HepG2 (cell line): ENCODE results near the gene MEG3. TPM values are rescaled to one million over a fixed set of nuclear protein-coding genes. Genes with fewer than 3 reads are reported as not detected.

ENCODE experiments used
- TEAD2 ChIP-seq: sonication (generic); formaldehyde crosslinking; IDR thresholded peaks from 2 replicates; pipeline ENCODE4 v1.9.0; 2021; ENCODE audit warnings: missing genetic modification reagents
- polyA plus RNA-seq, 8 experiments: library from polyadenylated mRNA; depleted of rRNA in 3 of 8; stranded (reverse) in 7 of 8; unstranded in 1 of 8; fragments of >200 nt; fragmentation: Illumina TruSeq in 4 of 8; extraction: Trizol in 4 of 8; gene quantifications; 2 replicates each; pipeline versions ENCODE4 v1.2.1 to v1.2.3, GENCODE V29; 2011 to 2016; ENCODE audit warnings: low read depth in 4 of 8, missing spikeins in 1 of 8, mixed read lengths in 1 of 8; ENCODE audit not compliant: insufficient read depth in 1 of 8
- total RNA-seq, 5 experiments: library from RNA; depleted of rRNA; stranded (reverse); fragments of >200 nt; fragmentation: Illumina TruSeq; extraction: Trizol; gene quantifications; 2 replicates each; pipeline ENCODE4 v1.2.3, GENCODE V29; 2016; ENCODE audit warnings: low read depth in 1 of 5
- TF ChIP-seq, protein P1 (sequence below): IDR thresholded peaks from 2 replicates; pipeline ENCODE4 v1.6.1; 2016; ENCODE audit warnings: low read depth, missing genetic modification reagents, missing compliant biosample characterization
- TF ChIP-seq, protein P2 (sequence below): sonication (generic); formaldehyde crosslinking; conservative IDR thresholded peaks from 2 replicates; pipeline ENCODE4 v1.5.0; 2020; ENCODE audit warnings: missing genetic modification reagents

The MEG3 gene
- total and polyA plus RNA-seq, 2 of the 13 experiments (the other 11 are each of a cell fraction or from before 2014, with no cell fraction given): 0.17 TPM; not detected in 1

DNA sequence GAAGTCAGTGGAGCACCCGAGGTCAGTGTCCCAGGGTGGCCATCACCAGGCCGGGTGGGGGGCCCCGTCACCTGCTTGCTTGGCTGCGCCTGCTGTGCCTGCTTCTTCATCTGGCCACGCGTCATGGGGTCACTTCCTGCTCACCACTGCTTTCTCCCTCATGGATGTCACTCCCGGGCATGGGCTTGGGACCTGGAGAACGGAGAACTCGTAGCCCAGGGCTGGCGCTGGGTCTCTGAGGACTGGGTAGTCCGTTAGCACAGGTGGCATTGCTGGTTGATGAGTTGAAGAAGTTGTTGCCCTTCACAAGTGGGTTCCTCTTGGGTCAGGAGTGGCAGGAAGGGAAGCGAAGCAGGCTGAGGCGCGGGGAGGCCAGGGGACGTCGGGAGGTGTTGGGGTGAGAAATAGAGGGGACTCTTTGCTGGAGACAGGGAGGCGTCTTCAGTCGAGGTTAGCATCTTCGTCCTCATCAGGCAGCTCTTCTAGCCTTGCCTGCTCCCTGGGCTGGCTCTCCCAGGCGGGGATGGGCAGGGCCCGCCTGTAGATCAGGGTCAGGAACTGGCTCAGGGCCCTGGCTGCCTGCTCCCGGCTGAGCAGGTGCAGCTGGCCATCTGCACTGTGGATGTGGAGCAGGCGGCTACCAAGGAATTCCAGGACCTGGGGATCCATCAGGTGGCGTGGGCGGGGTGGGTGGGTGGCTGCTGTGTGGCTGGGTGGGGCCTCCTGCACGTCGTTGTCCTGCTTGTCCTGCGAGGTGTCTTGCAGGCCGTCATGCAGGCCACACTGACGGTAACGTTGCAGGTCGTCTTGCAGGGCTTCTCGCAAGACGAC, 54.6 kb downstream of the MEG3 start (continued):
- TF ChIP-seq, protein P1, sequence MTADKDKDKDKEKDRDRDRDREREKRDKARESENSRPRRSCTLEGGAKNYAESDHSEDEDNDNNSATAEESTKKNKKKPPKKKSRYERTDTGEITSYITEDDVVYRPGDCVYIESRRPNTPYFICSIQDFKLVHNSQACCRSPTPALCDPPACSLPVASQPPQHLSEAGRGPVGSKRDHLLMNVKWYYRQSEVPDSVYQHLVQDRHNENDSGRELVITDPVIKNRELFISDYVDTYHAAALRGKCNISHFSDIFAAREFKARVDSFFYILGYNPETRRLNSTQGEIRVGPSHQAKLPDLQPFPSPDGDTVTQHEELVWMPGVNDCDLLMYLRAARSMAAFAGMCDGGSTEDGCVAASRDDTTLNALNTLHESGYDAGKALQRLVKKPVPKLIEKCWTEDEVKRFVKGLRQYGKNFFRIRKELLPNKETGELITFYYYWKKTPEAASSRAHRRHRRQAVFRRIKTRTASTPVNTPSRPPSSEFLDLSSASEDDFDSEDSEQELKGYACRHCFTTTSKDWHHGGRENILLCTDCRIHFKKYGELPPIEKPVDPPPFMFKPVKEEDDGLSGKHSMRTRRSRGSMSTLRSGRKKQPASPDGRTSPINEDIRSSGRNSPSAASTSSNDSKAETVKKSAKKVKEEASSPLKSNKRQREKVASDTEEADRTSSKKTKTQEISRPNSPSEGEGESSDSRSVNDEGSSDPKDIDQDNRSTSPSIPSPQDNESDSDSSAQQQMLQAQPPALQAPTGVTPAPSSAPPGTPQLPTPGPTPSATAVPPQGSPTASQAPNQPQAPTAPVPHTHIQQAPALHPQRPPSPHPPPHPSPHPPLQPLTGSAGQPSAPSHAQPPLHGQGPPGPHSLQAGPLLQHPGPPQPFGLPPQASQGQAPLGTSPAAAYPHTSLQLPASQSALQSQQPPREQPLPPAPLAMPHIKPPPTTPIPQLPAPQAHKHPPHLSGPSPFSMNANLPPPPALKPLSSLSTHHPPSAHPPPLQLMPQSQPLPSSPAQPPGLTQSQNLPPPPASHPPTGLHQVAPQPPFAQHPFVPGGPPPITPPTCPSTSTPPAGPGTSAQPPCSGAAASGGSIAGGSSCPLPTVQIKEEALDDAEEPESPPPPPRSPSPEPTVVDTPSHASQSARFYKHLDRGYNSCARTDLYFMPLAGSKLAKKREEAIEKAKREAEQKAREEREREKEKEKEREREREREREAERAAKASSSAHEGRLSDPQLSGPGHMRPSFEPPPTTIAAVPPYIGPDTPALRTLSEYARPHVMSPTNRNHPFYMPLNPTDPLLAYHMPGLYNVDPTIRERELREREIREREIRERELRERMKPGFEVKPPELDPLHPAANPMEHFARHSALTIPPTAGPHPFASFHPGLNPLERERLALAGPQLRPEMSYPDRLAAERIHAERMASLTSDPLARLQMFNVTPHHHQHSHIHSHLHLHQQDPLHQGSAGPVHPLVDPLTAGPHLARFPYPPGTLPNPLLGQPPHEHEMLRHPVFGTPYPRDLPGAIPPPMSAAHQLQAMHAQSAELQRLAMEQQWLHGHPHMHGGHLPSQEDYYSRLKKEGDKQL (CRISPR knock-in tag): no peak
- TF ChIP-seq, protein P2, sequence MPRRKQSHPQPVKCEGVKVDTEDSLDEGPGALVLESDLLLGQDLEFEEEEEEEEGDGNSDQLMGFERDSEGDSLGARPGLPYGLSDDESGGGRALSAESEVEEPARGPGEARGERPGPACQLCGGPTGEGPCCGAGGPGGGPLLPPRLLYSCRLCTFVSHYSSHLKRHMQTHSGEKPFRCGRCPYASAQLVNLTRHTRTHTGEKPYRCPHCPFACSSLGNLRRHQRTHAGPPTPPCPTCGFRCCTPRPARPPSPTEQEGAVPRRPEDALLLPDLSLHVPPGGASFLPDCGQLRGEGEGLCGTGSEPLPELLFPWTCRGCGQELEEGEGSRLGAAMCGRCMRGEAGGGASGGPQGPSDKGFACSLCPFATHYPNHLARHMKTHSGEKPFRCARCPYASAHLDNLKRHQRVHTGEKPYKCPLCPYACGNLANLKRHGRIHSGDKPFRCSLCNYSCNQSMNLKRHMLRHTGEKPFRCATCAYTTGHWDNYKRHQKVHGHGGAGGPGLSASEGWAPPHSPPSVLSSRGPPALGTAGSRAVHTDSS (CRISPR knock-in tag): no peak
- no peak for TF ChIP-seq TEAD2 (CRISPR knock-in tag)
